HG03520 (cell line): ENCODE measurements around the gene COL4A2.
"Not testable (repeated sequence)": the region's sequence is repeated elsewhere in the genome, so short reads cannot be mapped to it uniquely, and the experiment has no call there.

Experiments used
- ATAC-seq: cut with Tn5 transposase; IDR thresholded peaks from one replicate; pipeline ENCODE4 v1.9.1; 2021; ENCODE audit warnings: mild to moderate bottlenecking, moderate library complexity; ENCODE audit not compliant: unreplicated experiment

Gene COL4A2

GRCh38 chr13:110484290-110485048, 177.4 kb downstream of the COL4A2 start:
- no peak for ATAC-seq

DNA sequence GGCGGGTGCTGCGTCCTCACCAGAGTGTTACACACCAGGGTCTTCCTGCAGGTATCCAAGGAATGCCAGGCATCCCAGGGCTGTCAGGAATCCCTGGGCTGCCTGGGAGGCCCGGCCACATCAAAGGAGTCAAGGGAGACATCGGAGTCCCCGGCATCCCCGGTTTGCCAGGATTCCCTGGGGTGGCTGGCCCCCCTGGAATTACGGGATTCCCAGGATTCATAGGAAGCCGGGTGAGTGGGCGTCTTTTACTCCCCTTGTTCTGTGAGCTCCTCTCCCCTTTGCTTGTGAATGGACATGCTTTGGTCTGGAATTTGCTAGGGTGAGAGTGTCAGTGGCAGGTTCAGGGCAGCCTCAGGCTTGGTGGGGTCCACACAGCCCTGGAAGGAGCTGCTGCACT, 178.5 kb downstream of the COL4A2 start:
- no peak for ATAC-seq

DNA sequence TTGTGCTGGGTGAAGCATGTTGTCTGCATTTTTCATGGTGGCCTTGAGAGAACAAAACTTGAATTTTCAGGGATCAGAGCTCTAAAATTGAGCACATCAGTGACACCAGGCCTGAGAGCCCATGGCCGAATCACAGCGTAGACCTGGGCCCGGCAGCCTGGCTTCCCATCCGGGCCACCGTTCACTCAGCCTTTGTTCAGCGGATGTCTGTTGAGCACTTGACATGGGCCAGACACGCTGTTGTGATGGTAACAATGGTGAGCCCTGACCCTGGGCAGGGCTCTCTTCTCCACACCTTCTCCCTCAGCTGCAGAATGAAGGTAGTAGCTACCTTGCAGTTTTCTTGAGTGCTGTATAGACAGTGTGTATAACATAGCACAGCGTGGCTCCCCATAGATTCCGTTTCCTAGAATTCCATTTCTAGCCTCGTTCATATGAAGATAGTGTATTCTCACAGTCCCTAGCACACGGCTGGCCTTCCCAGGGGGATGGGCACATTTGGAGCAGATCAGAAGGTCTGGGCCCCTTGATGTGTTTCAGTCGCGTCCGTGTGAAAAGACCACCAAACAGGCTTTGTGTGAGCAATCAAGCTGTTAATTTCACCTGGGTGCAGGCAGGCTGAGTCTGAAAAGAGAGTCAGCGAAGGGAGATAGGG, 179.1 kb downstream of the COL4A2 start:
- no peak for ATAC-seq

GRCh38 chr13:110486880-110487279, 179.8 kb downstream of the COL4A2 start:
- ATAC-seq, result not testable (repeated sequence)

DNA sequence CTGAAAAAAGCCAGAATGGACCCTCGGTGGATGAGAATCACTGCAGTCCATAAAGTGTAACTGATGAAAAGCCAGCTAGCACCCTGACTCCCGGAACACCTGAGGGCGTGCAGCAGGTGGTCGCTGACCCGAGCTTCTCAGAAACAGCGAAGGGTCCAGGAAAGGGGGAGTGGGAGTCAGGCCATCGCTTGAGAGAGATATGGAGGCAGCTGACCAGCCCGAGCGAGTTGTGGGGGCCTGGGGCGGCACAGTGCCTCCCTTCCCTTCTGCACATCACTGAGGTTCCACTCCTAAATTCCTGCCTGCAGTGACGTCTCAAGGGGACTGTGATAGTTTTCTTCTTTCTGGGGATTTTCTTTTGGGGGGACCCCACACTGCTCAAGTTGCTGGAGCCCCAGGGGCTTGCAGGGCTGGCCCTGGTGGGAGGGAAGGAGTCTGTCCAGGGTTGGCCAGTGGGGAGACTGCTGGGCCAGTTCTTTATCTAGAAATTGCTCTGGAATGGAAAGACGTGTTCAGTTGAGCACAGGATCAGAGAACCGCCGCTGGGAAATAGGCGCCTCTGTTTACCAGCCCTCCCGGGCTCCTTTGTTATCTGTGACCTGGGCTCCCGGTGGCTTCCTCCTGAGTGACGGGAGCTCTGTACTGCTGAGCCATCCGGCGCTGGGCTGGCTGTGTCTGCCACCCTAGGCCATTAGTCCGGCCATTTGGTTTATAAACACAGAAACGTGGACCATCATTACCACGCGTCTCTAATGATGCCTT, 183.1 kb downstream of the COL4A2 start:
- no peak for ATAC-seq

DNA sequence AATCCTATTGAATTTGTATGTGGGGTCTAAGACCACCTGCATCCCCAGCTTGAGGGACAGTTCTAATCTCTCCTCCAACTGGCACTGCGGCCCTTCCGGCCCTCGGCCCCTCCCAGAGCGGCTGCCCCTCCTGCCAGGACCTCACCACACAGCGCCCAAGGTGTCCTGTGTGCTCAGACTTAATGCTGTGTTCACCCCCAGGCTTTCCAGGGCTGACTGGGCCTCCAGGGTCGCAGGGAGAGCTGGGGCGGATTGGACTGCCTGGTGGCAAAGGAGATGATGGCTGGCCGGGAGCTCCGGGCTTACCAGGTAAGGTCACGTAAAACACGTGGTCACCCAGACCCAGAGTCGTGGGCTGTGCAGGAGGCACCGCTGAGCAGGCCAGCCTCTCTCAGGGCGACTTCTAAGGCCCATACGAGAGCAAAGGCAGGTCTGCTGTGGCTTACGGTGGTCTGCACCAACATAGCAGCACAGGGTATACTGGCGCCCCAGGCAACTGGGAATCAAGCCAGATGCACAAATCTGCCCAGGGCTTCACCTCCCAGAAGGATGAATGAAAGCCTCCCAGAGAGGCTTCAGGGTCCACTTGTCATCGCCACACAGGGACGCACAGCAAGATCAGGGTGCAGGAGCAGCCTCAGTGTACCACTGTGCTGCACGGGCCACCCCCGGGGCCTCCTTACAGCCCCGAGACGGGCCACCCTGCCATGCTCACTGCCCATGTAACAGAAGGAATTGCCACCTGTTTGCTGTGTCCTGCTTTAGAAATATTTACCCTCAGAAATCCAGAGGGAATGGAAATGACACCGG, 185.0 kb downstream of the COL4A2 start:
- no peak for ATAC-seq

- no peak for ATAC-seq
These were observed 185.9 kb downstream of the COL4A2 start for GRCh38 chr13:110492679-110493593.

- no peak for ATAC-seq
These were observed 186.5 kb downstream of the COL4A2 start for GRCh38 chr13:110493613-110494012.

GRCh38 chr13:110495376-110495775, 188.3 kb downstream of the COL4A2 start:
- ATAC-seq, result no peak

DNA sequence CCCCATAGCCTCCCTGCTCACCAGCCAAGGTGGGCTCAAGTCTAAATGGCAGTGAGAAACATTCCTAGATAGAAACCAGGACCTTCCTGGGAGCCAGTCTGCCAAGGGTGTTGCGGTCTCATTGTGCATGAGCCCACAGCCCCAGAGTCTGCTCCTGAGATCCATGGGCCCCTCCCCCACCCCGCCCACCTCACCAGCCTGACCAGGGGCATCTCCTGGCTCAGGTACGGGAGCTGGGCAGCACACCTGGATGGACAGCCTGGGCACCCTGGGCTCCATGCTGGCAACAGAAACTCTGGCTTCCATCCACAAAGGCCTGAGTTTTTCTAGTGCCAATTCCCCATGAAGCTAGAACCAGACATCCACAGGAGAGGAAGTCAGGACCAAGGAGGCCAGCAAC, 188.8 kb downstream of the COL4A2 start:
- ATAC-seq, result no peak

DNA sequence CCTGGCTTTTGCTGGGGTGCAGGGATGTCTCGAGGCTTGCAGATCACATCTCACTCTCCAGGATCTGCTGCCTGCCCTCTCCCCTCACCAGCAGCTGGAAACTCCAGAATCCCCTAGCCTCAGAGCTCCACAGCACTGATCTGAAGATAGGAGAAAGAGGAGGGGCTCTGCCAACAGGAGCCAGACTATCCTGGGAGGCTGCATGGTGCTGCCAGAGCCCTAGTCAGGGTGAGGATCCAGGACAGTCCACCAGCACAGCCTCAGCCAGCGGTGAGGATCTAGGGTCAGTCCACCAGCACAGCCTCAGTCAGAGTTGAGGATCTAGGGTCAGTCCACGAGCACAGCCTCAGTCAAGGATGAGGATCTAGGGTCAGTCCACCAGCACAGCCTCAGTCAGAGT, 189.2 kb downstream of the COL4A2 start:
- no peak for ATAC-seq

GRCh38 chr13:110497003-110497402, 189.9 kb downstream of the COL4A2 start:
- ATAC-seq, result no peak

GRCh38 chr13:110497896-110498295, 190.8 kb downstream of the COL4A2 start:
- ATAC-seq, result not testable (repeated sequence)

DNA sequence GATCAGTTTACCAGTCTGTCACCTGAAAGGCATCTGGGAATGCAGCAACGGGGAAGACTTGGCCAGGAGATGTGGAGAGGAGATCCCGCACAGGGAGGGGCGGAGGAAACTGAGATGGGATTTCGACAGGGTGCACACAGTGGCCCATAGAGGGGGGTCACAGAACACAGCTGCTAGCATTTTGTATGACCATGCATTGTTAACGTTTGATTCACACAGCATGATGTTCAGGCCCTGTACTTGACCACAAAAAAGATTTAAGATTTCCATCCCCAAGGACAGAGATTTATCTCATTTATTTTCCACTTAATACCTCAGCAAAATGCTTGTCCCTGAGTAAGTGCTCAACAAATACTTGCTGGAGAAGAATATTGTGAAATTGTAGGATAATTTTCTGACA, 191.2 kb downstream of the COL4A2 start:
- no peak for ATAC-seq

GRCh38 chr13:110498765-110499164, 191.7 kb downstream of the COL4A2 start:
- ATAC-seq, result no peak

GRCh38 chr13:110499621-110500281, 192.7 kb downstream of the COL4A2 start:
- ATAC-seq, result no peak

GRCh38 chr13:110500341-110500740, 193.3 kb downstream of the COL4A2 start:
- no peak for ATAC-seq

DNA sequence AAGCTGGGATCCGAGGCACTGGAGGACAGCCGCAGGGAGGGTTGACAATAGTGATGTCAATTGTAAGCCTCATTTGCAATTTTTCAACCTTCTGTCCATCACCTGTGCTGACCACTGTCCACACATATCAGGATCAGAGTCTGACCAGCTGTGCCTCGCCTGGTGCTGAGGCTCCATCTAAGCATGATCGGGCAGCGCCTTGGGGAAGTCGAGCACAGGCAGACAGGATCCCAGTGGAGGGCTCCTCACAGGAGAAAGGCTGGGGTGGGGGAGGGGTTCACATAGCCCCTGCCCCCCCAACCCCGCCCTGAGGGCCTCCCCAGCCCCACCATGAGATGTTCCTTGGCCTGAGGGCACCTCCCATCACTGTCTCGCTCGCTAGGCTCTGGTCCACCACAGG, 194.1 kb downstream of the COL4A2 start:
- no peak for ATAC-seq
